OCI-LY7 (cell line): ENCODE data around the gene HAGHL. TPM values are rescaled to one million over a fixed set of nuclear protein-coding genes. Genes with fewer than 3 reads are reported as not detected.

Source experiments
- BruUV-seq: library from RNA; stranded (reverse); fragments of 400-500 nt; replicated peaks from 2 replicates; lab custom pipeline; 2021; lab: Mats Ljungman, UMichigan
- CTCF ChIA-PET: fragments of 300-600 bp; sonication (Branson Sonifier 250); formaldehyde crosslinking; loops from one replicate; lab custom pipeline; 2022; ENCODE audit warnings: antibody characterized with exemption; ENCODE audit not compliant: unreplicated experiment; lab: Charles Lee
- POLR2A ChIA-PET: fragments of 300-600 bp; sonication (Branson Sonifier 250); formaldehyde crosslinking; loops from one replicate; lab custom pipeline; 2022; ENCODE audit warnings: antibody characterized with exemption; lab: Charles Lee
- DNase-seq: peaks from one replicate; pipeline ENCODE4 v3.0.0-alpha.2; 2015; ENCODE audit warnings: low spot score
- H2AFZ ChIP-seq: fragments of 200-600 bp; sonication (generic), shearing (Covaris generic); 2 replicates; pipeline ENCODE4 v1.6.1; 2014; ENCODE audit warnings: mild to moderate bottlenecking, antibody characterized with exemption, low read length, moderate library complexity
- H3K27ac ChIP-seq: fragments of 200-600 bp; sonication (generic); 2 replicates; pipeline ENCODE4 v1.5.1; 2014; ENCODE audit warnings: mixed run types, low read depth, mild to moderate bottlenecking, moderate library complexity, low read length, inconsistent platforms; ENCODE audit not compliant: poor library complexity, severe bottlenecking
- H3K36me3 ChIP-seq: fragments of 200-600 bp; sonication (generic); 2 replicates; pipeline ENCODE4 v1.6.1; 2014; ENCODE audit warnings: mild to moderate bottlenecking, antibody characterized with exemption, low read length, moderate library complexity, mixed read lengths; ENCODE audit not compliant: insufficient read depth
- H3K4me1 ChIP-seq: fragments of 200-600 bp; sonication (generic); 2 replicates; pipeline ENCODE4 v1.5.1; 2014; ENCODE audit warnings: mild to moderate bottlenecking, low read length; ENCODE audit not compliant: insufficient read depth, poor library complexity, severe bottlenecking
- H3K4me2 ChIP-seq: fragments of 200-600 bp; sonication (generic); 2 replicates; pipeline ENCODE4 v1.6.1; 2014; ENCODE audit warnings: mild to moderate bottlenecking, low read length
- H3K4me3 ChIP-seq: fragments of 200-600 bp; sonication (generic); 2 replicates; pipeline ENCODE4 v1.5.1; 2014; ENCODE audit warnings: mild to moderate bottlenecking, low read depth, low read length; ENCODE audit not compliant: poor library complexity, severe bottlenecking
- H3K79me2 ChIP-seq: fragments of 200-600 bp; sonication (generic); 2 replicates; pipeline ENCODE4 v1.6.1; 2016; ENCODE audit warnings: low read depth, mild to moderate bottlenecking, low read length, moderate library complexity, mixed read lengths; ENCODE audit not compliant: insufficient read depth
- H3K9me2 ChIP-seq: fragments of 200-600 bp; sonication (generic); 2 replicates; pipeline ENCODE4 v1.6.1; 2016; ENCODE audit warnings: mild to moderate bottlenecking, low read length, mixed read lengths; ENCODE audit not compliant: insufficient read depth
- H3K9me3 ChIP-seq: fragments of 200-600 bp; sonication (generic); 2 replicates; pipeline ENCODE4 v1.6.1; 2014; ENCODE audit warnings: mild to moderate bottlenecking, mixed run types, low read length, mixed read lengths
- H4K20me1 ChIP-seq: fragments of 200-600 bp; sonication (generic); 2 replicates; pipeline ENCODE4 v1.6.1; 2014; ENCODE audit warnings: mild to moderate bottlenecking, antibody characterized with exemption, low read length, moderate library complexity, mixed read lengths; ENCODE audit not compliant: insufficient read depth
- EZH2phosphoT487 ChIP-seq: fragments of 200-600 bp; sonication (generic); IDR thresholded peaks from 2 replicates; pipeline ENCODE4 v1.6.1; 2018; ENCODE audit warnings: low read depth, borderline replicate concordance, mild to moderate bottlenecking, mixed run types, antibody characterized with exemption, low read length, moderate library complexity, mixed read lengths
- intact Hi-C: fragments of 100-400 bp; cut with micrococcal nuclease; formaldehyde crosslinking; loops from one replicate; pipeline ENCODE4 v1.10.0; 2022; ENCODE audit not compliant: unreplicated experiment
- total RNA-seq, 2 experiments: library from RNA; depleted of rRNA in 1 of 2; stranded (reverse); fragments of >200 nt in 1 of 2; shearing (Covaris generic) in 1 of 2; gene quantifications; 2 replicates each; pipeline ENCODE4 v1.2.3, GENCODE V29; 2014 to 2022
- TF ChIP-seq, protein P1 (sequence below): fragments of 200-600 bp; sonication (generic); conservative IDR thresholded peaks from 2 replicates; pipeline ENCODE4 v1.5.1; 2014; ENCODE audit warnings: mild to moderate bottlenecking, antibody characterized with exemption, low read length, moderate library complexity, mixed read lengths

The HAGHL gene
- total RNA-seq, 2 experiments from 2014 or later, result 30.8 to 57.9 TPM

DNA sequence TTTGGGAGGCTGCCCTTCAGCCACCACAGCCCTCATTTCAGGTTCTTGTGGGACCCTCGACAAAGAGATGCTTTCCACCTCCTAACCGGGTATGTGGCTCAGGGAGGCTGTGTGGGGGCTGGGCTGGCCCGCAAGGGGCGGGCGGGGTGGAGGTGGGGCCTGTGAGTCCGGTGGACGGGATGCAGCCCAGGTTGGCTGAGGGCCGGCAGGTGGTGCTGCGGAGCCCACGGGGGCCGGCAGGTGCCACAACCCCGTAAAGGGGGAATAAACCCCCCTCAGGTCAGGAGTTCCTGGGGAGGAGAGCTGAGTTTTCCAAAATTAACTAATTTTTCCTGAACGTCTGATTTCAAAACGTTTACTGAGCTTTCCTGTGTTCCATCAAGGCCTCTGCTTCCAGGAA is 18.8 kb downstream of the HAGHL start:
- DNase-seq, result peak; percentile 57
- Histone ChIP-seq H4K20me1 (no peaks in the 10 kb centered on the region), H3K4me2 (no peak overlapping the region), H3K36me3 (no peaks in the 10 kb centered on the region), H3K79me2 (no peaks in the 10 kb centered on the region), H2AFZ (no peak overlapping the region), H3K4me3 (no peak overlapping the region), H3K27ac (no peak overlapping the region), H3K4me1 (peaks cover 11% of the 10 kb centered on the region), H3K9me3 (no peaks in the 10 kb centered on the region), H3K9me2 (no peaks in the 10 kb centered on the region)
- intact Hi-C loops, result loop anchor here (5.0 kb wide), 1 partner anchor 42 kb away; the partner anchor contains the start of genes CHTF18 and RPUSD1
- TF ChIP-seq, protein P1, sequence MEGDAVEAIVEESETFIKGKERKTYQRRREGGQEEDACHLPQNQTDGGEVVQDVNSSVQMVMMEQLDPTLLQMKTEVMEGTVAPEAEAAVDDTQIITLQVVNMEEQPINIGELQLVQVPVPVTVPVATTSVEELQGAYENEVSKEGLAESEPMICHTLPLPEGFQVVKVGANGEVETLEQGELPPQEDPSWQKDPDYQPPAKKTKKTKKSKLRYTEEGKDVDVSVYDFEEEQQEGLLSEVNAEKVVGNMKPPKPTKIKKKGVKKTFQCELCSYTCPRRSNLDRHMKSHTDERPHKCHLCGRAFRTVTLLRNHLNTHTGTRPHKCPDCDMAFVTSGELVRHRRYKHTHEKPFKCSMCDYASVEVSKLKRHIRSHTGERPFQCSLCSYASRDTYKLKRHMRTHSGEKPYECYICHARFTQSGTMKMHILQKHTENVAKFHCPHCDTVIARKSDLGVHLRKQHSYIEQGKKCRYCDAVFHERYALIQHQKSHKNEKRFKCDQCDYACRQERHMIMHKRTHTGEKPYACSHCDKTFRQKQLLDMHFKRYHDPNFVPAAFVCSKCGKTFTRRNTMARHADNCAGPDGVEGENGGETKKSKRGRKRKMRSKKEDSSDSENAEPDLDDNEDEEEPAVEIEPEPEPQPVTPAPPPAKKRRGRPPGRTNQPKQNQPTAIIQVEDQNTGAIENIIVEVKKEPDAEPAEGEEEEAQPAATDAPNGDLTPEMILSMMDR, result peak; percentile 79
- no peak for TF ChIP-seq EZH2phosphoT487
- no TSS peak for BruUV-seq
- POLR2A ChIA-PET, result no interaction called here
- CTCF ChIA-PET, result no interaction called here

DNA sequence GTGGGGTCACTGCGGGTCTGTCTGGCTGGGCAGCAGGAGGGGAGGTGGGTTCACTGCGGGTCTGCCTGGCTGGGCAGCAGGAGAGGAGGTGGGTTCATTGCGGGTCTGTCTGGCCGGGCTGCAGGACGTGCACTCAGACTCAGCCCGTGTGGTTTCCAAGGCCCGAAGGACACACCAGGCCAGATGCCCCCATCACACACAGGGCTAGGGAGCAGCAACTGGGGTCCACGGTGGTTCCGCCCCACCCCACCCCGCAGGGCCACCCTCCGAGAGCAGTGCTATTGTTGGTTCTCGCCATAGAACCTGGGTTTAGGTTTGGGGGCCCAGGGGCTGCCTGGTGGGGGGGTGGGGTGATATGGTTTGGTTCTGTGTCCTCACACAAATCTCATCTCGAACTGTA is 19.7 kb downstream of the HAGHL start:
- Histone ChIP-seq H3K4me1 (peaks cover 11% of the 10 kb centered on the region), H3K27ac (no peak overlapping the region), H3K9me2 (no peaks in the 10 kb centered on the region), H3K4me2 (no peak overlapping the region), H3K9me3 (no peaks in the 10 kb centered on the region), H4K20me1 (no peaks in the 10 kb centered on the region), H2AFZ (no peak overlapping the region), H3K4me3 (no peak overlapping the region), H3K79me2 (no peaks in the 10 kb centered on the region), H3K36me3 (no peaks in the 10 kb centered on the region)
- BruUV-seq, result no TSS peak
- no peak for DNase-seq
- intact Hi-C loops, result loop anchor here (5.0 kb wide), 1 partner anchor 41 kb away; the partner anchor contains the start of genes CHTF18 and RPUSD1
- ChIA-PET CTCF (no interaction called here), POLR2A (no interaction called here)
- TF ChIP-seq, protein P1, result no peak
- TF ChIP-seq EZH2phosphoT487, result no peak

- TF ChIP-seq, protein P1, result no peak
- ChIA-PET POLR2A (interaction anchor here (0.7 kb wide), 1 partner anchor 12 kb away, joined by 3 read pairs; no protein-coding TSS in a partner anchor), CTCF (interaction anchor here (0.6 kb wide), 1 partner anchor 32 kb away, joined by 3 read pairs; no protein-coding TSS in a partner anchor)
- Histone ChIP-seq H3K79me2 (no peaks in the 10 kb centered on the region), H2AFZ (no peak overlapping the region), H3K9me3 (no peaks in the 10 kb centered on the region), H3K4me2 (no peak overlapping the region), H4K20me1 (no peaks in the 10 kb centered on the region), H3K4me3 (no peak overlapping the region), H3K36me3 (no peaks in the 10 kb centered on the region), H3K9me2 (no peaks in the 10 kb centered on the region), H3K27ac (no peak overlapping the region), H3K4me1 (peaks cover 3% of the 10 kb centered on the region)
- BruUV-seq, result no TSS peak
- intact Hi-C loops, result loop anchor here (5.0 kb wide), 1 partner anchor 39 kb away; the partner anchor contains the start of genes CHTF18 and RPUSD1
- DNase-seq, result no peak
These were observed 21.3 kb downstream of the HAGHL start for GRCh38 chr16:747978-748746.
